Loucy (cell line): ENCODE results near the gene FGG.

ENCODE experiments used
- H2AFZ ChIP-seq: fragments of 200-600 bp; sonication (generic); 2 replicates; pipeline ENCODE4 v1.6.0; 2016; ENCODE audit warnings: antibody characterized with exemption, mild to moderate bottlenecking, low read length, moderate library complexity
- H3F3A ChIP-seq: fragments of 200-600 bp; 2 replicates; pipeline ENCODE4 v1.6.0; 2016; ENCODE audit warnings: antibody characterized with exemption, low read depth, mild to moderate bottlenecking
- H3K27me3 ChIP-seq: fragments of 200-600 bp; sonication (generic); 2 replicates; pipeline ENCODE4 v1.6.1; 2014; ENCODE audit warnings: low read length, mild to moderate bottlenecking; ENCODE audit not compliant: insufficient read depth, poor library complexity, severe bottlenecking
- H3K36me3 ChIP-seq: fragments of 200-600 bp; sonication (generic); 2 replicates; pipeline ENCODE4 v1.6.1; 2016; ENCODE audit warnings: low read length; ENCODE audit not compliant: insufficient read depth
- H3K4me1 ChIP-seq: fragments of 200-600 bp; sonication (generic); 2 replicates; pipeline ENCODE4 v1.5.1; 2014; ENCODE audit warnings: low read length, mild to moderate bottlenecking; ENCODE audit not compliant: insufficient read depth, poor library complexity, severe bottlenecking
- H3K4me2 ChIP-seq: fragments of 200-600 bp; sonication (generic); 2 replicates; pipeline ENCODE4 v1.6.0; 2014; ENCODE audit warnings: antibody characterized with exemption, low read length, low read depth, mild to moderate bottlenecking; ENCODE audit not compliant: poor library complexity, severe bottlenecking
- H3K4me3 ChIP-seq: fragments of 200-600 bp; sonication (generic); 2 replicates; pipeline ENCODE4 v1.5.1; 2014; ENCODE audit warnings: low read length, mild to moderate bottlenecking, mixed read lengths; ENCODE audit not compliant: poor library complexity, severe bottlenecking
- H3K79me2 ChIP-seq: fragments of 200-600 bp; sonication (generic); 2 replicates; pipeline ENCODE4 v1.6.1; 2014; ENCODE audit warnings: low read length; ENCODE audit not compliant: insufficient read depth
- H3K9ac ChIP-seq: fragments of 200-600 bp; sonication (generic); 2 replicates; pipeline ENCODE4 v1.6.0; 2014; ENCODE audit warnings: mild to moderate bottlenecking, low read depth, low read length, moderate library complexity; ENCODE audit not compliant: poor library complexity, severe bottlenecking
- H3K9me2 ChIP-seq: fragments of 200-600 bp; sonication (generic); replicated peaks from 2 replicates; pipeline ENCODE4 v1.6.1; 2016; ENCODE audit warnings: low read depth, low read length, mixed read lengths
- H3K9me3 ChIP-seq: fragments of 200-600 bp; sonication (generic); 2 replicates; pipeline ENCODE4 v1.6.1; 2014; ENCODE audit warnings: mild to moderate bottlenecking, antibody characterized with exemption, low read length, low read depth; ENCODE audit not compliant: insufficient read depth
- H4K20me1 ChIP-seq: fragments of 200-600 bp; sonication (generic); 2 replicates; pipeline ENCODE4 v1.6.0; 2014; ENCODE audit warnings: antibody characterized with exemption, low read length, mild to moderate bottlenecking; ENCODE audit not compliant: insufficient read depth, poor library complexity, severe bottlenecking
- EZH2phosphoT487 ChIP-seq: fragments of 200-600 bp; IDR thresholded peaks from 2 replicates; pipeline ENCODE4 v1.6.1; 2018; ENCODE audit warnings: antibody characterized with exemption, mild to moderate bottlenecking, moderate library complexity, borderline replicate concordance
- TF ChIP-seq, protein P1 (sequence below): fragments of 200-600 bp; sonication (generic); conservative IDR thresholded peaks from 2 replicates; pipeline ENCODE4 v1.5.1; 2014; ENCODE audit warnings: mild to moderate bottlenecking, antibody characterized with exemption, low read length

Gene FGG

DNA sequence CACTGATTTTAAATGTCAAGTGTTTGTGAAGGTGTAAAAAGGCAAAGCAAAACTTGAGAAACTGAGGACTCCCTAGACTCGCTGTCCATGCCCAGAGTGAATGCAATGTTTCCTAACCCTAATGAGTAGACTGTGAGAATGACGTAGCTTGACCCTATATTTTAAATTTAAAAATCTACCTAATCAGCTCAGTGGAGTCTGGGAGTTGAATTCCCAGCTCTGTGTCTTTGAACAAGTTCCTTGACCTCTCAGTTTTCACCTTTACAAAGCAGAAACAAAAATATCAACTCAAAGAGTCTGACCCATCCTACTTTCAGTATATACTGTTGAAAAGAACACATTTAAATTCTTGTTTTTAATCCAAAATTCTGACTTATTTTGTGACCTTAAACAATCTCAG is 24.3 kb downstream of the FGG start:
- H4K20me1 ChIP-seq, result no peaks in the 10 kb centered on the region
- no peaks in the 10 kb centered on the region for H3K9me2 ChIP-seq
- no peaks in the 10 kb centered on the region for H3K4me1 ChIP-seq
- H3K79me2 ChIP-seq, result no peaks in the 10 kb centered on the region
- no peaks in the 10 kb centered on the region for H3K9me3 ChIP-seq
- TF ChIP-seq, protein P1, sequence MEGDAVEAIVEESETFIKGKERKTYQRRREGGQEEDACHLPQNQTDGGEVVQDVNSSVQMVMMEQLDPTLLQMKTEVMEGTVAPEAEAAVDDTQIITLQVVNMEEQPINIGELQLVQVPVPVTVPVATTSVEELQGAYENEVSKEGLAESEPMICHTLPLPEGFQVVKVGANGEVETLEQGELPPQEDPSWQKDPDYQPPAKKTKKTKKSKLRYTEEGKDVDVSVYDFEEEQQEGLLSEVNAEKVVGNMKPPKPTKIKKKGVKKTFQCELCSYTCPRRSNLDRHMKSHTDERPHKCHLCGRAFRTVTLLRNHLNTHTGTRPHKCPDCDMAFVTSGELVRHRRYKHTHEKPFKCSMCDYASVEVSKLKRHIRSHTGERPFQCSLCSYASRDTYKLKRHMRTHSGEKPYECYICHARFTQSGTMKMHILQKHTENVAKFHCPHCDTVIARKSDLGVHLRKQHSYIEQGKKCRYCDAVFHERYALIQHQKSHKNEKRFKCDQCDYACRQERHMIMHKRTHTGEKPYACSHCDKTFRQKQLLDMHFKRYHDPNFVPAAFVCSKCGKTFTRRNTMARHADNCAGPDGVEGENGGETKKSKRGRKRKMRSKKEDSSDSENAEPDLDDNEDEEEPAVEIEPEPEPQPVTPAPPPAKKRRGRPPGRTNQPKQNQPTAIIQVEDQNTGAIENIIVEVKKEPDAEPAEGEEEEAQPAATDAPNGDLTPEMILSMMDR, result no peak
- no peak for TF ChIP-seq EZH2phosphoT487
- H3K9ac ChIP-seq, result no peak overlapping the region
- no peak overlapping the region for H3K4me2 ChIP-seq
- no peaks in the 10 kb centered on the region for H3K36me3 ChIP-seq
- no peaks in the 10 kb centered on the region for H3F3A ChIP-seq
- no peak overlapping the region for H3K4me3 ChIP-seq
- H2AFZ ChIP-seq, result no peak overlapping the region
- no peaks in the 10 kb centered on the region for H3K27me3 ChIP-seq

DNA sequence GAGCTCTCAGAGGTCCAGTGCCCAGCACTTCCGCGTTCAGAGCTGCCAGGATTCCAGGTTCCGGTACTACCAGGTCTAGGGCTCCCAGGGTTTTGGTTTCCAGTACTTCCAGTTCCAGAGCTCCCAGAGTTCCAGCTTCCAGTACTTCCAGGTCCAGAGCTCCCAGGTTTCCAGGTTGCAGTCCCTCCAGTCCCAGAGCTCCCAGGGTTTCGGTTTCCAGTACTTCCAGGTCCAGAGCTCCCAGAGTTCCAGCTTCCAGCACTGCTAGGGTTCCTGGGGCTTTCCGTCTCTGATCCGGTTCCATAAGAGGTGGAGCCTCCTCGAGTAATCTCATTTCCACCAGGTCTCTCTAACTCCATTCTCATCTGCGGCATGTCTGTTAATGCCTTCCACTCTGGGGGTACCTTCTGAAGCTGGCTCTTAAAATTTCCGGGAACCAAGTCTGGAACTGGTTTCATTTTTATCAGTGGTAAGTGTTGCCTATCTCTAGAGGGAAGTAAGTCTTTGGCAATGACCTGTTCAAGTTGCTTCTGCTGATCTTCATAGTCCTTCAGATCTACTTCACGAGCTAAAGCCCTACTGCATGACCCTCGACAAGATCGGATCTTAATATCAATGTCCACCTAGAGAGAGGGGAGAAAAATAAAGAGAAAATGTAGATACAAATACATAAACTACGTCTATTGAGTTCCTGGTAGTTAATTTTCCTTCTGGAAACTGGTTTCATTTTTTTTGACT is 26.0 kb downstream of the FGG start:
- Histone ChIP-seq H3K9me2 (no peaks in the 10 kb centered on the region), H3K27me3 (no peaks in the 10 kb centered on the region), H2AFZ (no peak overlapping the region), H3F3A (no peaks in the 10 kb centered on the region), H3K36me3 (no peaks in the 10 kb centered on the region), H3K79me2 (no peaks in the 10 kb centered on the region), H4K20me1 (no peaks in the 10 kb centered on the region), H3K9ac (no peak overlapping the region), H3K4me2 (no peak overlapping the region), H3K4me1 (no peaks in the 10 kb centered on the region), H3K9me3 (no peaks in the 10 kb centered on the region), H3K4me3 (no peak overlapping the region)
- TF ChIP-seq, protein P1, result no peak
- TF ChIP-seq EZH2phosphoT487, result no peak

DNA sequence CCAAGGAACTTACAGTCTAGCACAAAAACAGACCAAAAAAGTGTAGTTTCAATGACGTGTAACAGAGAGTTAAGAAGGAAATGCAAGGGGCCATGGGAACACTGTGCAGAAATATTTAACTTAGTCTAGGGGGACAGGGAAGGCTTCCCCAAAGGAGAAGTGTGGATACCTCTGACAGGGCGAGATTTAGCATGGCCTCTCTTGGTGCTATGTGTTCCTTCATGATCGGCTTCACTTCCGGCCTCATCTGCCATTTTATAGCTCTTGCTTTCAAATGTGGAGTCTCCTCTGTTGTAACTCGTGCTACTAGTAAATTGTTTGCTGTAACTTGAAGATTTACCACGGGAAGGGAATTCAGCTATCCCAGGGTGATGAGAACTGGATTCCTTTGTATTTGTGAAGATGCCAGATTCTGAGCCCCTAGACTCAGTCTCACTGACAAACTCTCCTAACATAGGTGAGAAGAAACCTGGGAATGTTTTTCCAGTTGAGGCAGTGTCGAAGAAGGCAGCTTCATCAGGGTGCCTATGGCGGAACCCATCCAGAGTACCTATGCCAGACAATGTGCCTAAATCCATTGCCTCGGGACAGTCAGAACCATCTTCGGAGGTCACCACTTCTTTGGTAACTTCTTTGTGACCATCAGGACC is 27.0 kb downstream of the FGG start:
- Histone ChIP-seq H2AFZ (no peak overlapping the region), H3K27me3 (no peaks in the 10 kb centered on the region)

More for the DNA sequence above, 27.0 kb downstream of the FGG start:
- Histone ChIP-seq H4K20me1 (no peaks in the 10 kb centered on the region), H3K36me3 (no peaks in the 10 kb centered on the region), H3K9me3 (no peaks in the 10 kb centered on the region), H3F3A (no peaks in the 10 kb centered on the region), H3K9me2 (no peaks in the 10 kb centered on the region), H3K4me1 (no peaks in the 10 kb centered on the region), H3K4me2 (no peak overlapping the region), H3K9ac (no peak overlapping the region), H3K79me2 (no peaks in the 10 kb centered on the region), H3K4me3 (no peak overlapping the region)
- TF ChIP-seq, protein P1, result no peak
- TF ChIP-seq EZH2phosphoT487, result no peak
